HUES6 (cell line): Measurements from ENCODE around the gene TP53TG3C.
"Not testable (repeated sequence)": the region's sequence is repeated elsewhere in the genome, so short reads cannot be mapped to it uniquely, and the experiment has no call there.

Source experiments
- H3K27ac ChIP-seq: 2 replicates; pipeline ENCODE4 v1.7.0; 2013; ENCODE audit warnings: low read depth, mild to moderate bottlenecking, low read length, inconsistent platforms
- H3K27me3 ChIP-seq: 2 replicates; pipeline ENCODE4 v1.6.1; 2013; ENCODE audit warnings: low read length; ENCODE audit not compliant: control insufficient read depth, insufficient read depth
- H3K36me3 ChIP-seq: 2 replicates; pipeline ENCODE4 v1.6.1; 2013; ENCODE audit warnings: low read length; ENCODE audit not compliant: control insufficient read depth, insufficient read depth
- H3K4me1 ChIP-seq: 2 replicates; pipeline ENCODE4 v1.6.1; 2013; ENCODE audit warnings: low read length; ENCODE audit not compliant: control insufficient read depth, insufficient read depth
- H3K4me3 ChIP-seq: 2 replicates; pipeline ENCODE4 v1.5.1; 2013; ENCODE audit warnings: low read depth, low read length
- H3K9ac ChIP-seq: one replicate; pipeline ENCODE4 v1.6.1; 2013; ENCODE audit warnings: mild to moderate bottlenecking, low read length
- H3K9me3 ChIP-seq: 2 replicates; pipeline ENCODE4 v1.6.1; 2013; ENCODE audit warnings: low read depth, low read length; ENCODE audit not compliant: control insufficient read depth, insufficient read depth

Gene TP53TG3C

DNA sequence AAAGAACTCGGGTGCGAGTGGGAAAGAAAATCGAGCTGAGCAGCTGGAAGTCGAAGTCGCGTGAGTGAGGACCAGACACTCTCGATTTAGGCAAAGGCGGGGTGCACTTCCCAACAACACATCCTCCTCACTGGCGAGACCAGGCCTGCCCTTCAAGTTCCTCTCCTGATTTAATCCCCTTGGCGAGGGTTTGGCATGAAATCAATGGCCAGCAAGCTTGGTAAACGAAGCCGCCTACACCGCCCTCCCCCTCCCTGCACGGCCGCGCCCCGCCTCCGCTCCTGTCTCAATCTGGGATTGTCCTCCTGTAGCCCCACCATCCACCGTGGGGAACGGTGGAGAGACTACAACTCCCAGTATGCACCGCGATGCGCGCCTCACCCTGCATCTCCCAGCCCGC, at the start of gene TP53TG3C:
TSS of gene TP53TG3C (plus strand) at position 301 of the 400 bp plus-strand sequence. CDS start at position 369, 68 bp downstream.
- not testable (repeated sequence) for H3K4me3 ChIP-seq, H3K9me3 ChIP-seq, H3K36me3 ChIP-seq, H3K4me1 ChIP-seq, H3K27me3 ChIP-seq, H3K9ac ChIP-seq, H3K27ac ChIP-seq
